Body of pancreas (tissue), 4 donors: Measurements from ENCODE around the gene TRERF1.
"Not testable (repeated sequence)": the region's sequence is repeated elsewhere in the genome, so short reads cannot be mapped to it uniquely, and the experiment has no call there.

ENCODE experiments used
- POLR2A ChIP-seq, 3 donors: fragments of 450-650 bp; IDR thresholded peaks; one replicate each; pipeline ENCODE4 v1.6.1; 2016; ENCODE audit warnings: antibody characterized with exemption in 3 of 3, mild to moderate bottlenecking in 2 of 3
- TF ChIP-seq, protein P1 (sequence below), 7 experiments: fragments of 450-650 bp in 4 of 7; fragments of 200-600 bp in 3 of 7; sonication (generic) in 3 of 7; IDR thresholded peaks; one replicate each; pipeline ENCODE4 v1.5.1; 2016 to 2019; ENCODE audit warnings: antibody characterized with exemption in 7 of 7

DNA sequence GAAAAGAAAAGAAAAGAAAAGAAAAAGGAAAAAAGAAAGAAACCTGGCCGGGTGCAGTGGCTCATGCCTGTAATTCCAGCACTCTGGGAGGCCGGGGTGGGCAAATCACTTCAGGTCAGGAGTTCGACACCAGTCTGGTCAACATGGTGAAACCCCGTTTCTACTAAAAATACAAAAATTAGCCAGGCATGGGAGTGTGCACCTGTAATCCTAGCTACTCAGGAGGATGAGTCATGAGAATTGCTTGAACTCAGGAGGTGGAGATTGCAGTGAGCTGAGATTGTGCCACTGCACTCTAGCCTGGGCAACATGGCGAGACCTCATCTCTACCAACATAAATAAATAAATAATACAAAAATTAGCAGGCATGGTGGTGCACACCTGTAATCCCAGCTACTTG lies 259.3 kb downstream of the TRERF1 start:
- TF ChIP-seq, protein P1, sequence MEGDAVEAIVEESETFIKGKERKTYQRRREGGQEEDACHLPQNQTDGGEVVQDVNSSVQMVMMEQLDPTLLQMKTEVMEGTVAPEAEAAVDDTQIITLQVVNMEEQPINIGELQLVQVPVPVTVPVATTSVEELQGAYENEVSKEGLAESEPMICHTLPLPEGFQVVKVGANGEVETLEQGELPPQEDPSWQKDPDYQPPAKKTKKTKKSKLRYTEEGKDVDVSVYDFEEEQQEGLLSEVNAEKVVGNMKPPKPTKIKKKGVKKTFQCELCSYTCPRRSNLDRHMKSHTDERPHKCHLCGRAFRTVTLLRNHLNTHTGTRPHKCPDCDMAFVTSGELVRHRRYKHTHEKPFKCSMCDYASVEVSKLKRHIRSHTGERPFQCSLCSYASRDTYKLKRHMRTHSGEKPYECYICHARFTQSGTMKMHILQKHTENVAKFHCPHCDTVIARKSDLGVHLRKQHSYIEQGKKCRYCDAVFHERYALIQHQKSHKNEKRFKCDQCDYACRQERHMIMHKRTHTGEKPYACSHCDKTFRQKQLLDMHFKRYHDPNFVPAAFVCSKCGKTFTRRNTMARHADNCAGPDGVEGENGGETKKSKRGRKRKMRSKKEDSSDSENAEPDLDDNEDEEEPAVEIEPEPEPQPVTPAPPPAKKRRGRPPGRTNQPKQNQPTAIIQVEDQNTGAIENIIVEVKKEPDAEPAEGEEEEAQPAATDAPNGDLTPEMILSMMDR (IDR thresholded peaks at IDR 0.05): not testable (repeated sequence)
- not testable (repeated sequence) for TF ChIP-seq POLR2A (IDR thresholded peaks at IDR 0.05)
